Gastroesophageal sphincter (tissue), 3 donors: ENCODE results near the gene RIN2.

Experiments
- CTCF ChIP-seq, 4 experiments: fragments of 200-600 bp in 2 of 4; fragments of 450-650 bp in 2 of 4; sonication (generic) in 1 of 4; IDR thresholded peaks; one replicate each; pipeline ENCODE4 v1.5.1; 2017 to 2019; ENCODE audit warnings: antibody characterized with exemption in 4 of 4, mild to moderate bottlenecking in 2 of 4, moderate library complexity in 2 of 4
- EP300 ChIP-seq: sonication (generic); formaldehyde crosslinking; IDR thresholded peaks from one replicate; pipeline ENCODE4 v1.6.1; 2017; ENCODE audit warnings: antibody characterized with exemption, mild to moderate bottlenecking

- TF ChIP-seq CTCF (IDR thresholded peaks at IDR 0.05): peak; percentile 68 to 84 (median 82)
- no peak for TF ChIP-seq EP300
These were observed 26.6 kb downstream of the RIN2 start for GRCh38 chr20:19784511-19785172.
